GM18909 (cell line): ENCODE results near the gene HACD2.
A peak's percentile ranks its signal among the peaks of the same experiment; 100 is the strongest.

Source experiments
- ATAC-seq: cut with Tn5 transposase; IDR thresholded peaks from one replicate; pipeline ENCODE4 v1.9.1; 2021; ENCODE audit warnings: mild to moderate bottlenecking; ENCODE audit not compliant: unreplicated experiment, poor library complexity

The HACD2 gene, protein sequence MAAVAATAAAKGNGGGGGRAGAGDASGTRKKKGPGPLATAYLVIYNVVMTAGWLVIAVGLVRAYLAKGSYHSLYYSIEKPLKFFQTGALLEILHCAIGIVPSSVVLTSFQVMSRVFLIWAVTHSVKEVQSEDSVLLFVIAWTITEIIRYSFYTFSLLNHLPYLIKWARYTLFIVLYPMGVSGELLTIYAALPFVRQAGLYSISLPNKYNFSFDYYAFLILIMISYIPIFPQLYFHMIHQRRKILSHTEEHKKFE

DNA sequence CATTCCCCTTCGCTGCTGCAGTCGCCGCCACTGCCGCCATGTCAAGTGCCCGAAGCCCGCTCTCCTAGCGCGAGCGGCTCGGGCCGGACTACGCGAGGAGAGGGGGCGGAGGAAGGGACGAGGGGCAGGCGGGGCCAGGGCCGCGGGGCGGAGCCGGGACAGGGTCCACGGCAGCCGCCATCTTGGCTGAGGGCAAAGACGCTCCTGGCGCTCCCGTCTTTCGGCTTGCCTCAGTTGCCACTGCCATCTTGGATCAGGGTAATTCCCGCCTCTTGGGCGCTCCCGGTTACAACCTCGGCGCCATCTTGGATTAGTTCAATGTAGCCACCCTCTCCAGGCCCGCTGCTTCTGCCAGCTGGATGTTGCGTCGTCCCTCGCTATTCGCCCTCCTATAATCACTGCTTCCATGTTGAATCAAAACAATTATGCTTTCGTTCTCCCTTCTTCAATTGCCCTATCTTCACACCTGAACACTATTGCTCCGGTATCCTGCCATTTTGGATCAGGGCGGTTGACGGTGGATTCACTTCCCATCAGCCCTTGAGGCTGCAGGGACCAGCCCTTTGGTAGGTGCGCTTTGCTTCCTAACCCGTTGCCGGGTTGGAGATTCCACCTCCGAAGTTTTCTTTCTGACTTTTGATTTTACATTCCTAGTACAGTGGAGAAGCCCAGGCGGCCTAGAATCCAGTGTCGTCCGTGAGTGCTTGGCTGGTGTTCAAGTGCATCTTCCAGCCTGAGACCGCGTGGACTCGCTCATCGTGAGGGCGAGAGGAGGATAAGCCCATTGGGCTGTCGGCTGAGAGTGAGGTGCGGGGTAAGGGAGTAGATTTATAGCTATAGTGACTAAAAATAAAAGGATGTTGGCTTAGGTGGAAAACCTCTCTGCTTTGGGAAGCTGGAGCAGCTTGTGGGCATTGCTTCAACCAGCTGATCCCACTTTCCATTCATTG is at the start of gene HACD2:
Gene HACD2, minus strand, starts transcription at position 66 of the 950 bp plus-strand sequence. Its CDS starts 26 bp downstream, at position 40.
- ATAC-seq, result peak; percentile 93

DNA sequence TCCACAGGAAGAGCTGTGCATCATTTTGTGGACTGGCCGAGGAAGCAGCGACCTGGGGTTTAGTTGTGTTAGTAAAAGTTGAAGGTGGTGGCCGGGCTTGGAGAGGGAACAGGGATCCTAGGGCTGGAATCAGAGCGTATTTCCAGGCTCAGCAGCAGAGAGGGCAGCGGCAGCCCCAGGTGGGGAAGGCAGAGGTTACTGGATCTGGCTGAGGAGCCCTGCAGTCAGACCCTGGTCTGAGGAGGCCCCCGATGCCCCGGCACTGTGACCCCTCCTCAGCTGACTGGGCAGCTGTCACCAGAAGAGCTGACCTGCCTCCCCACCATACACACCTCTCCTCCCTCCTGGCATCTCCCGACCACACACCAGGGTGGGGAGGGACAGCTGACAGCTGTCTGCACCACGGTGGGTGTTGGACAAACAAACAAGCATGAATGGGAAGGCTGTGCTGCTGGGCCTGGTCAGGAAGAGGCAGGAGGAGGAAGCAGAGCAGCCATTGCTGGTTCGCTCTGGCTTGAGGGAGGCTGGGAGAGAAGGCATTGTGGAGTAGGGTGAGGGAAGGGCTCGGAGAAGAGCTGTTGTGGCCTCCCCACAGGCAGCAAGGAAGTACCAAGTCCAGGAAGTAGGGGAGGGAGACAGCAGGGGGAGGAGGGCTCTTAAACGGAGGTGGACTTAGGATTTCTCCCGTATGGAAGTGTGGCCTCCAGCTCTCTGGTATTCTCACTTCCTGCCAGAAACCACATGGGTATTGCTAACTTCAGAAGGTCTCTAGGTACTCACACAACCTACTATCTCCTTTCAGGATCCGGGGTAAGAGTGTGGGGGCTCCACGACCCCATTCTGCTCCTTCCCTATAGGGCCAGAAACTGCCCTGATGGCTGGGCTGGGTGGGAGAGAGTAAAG is 49.5 kb upstream of the HACD2 start:
- no peak for ATAC-seq

DNA sequence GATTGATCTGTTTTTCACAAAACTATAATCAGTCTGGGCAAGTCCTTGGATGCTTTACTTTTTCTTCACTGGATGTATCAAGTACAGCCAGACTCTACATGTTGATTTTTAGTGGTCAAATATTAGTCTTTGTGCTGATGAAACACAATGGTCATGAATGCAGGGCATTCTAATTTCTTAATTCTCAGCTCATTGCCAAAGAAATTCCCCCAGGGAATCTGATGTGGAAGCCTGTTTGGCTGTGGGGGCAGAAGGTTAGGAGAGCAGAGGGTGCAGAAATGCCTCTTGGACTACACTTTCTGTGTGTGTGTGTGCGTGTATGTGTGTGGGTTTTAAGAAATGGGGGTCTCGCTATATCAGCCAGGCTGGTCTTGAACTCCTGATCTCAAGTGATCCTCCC is 48.7 kb upstream of the HACD2 start:
- ATAC-seq, result no peak

DNA sequence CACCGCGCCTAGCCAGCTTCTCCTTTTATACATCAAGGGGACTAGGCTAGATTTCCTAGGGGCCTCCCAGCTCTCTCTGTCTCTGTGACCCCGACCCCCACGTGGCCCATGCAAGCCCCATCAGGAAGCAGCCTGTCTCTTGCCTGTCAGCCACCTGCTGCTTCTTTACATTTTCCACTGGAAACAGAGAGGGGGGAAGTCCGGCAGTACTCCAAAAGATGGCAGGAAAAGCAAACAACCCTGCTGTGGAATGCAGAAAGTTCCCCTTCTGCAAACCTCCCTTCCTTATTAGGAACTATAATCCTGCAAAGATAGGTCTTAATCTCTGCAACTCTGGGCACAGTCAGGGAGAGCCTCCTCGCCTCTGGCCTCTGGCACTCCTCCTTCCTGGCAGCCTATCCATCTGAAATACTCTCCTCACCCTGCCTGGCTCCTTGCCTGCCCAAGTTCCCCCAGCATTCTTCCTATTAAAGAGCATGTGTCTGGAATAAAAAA is 47.4 kb upstream of the HACD2 start:
- no peak for ATAC-seq

DNA sequence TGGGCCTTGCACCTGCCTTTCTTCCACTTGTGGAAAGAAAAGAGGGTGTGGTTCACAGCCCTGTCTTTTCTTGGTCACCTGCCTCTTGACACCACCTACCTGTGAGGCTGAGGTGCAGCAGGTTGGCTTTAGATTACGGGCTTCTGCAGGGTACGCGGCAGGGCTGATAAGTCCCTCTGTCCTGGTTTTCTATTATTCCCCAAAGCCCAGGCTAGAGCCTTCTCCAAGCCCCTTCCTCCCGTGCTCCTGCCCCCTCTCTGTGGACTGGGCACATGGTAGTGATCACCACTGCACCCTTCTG is 44.8 kb upstream of the HACD2 start:
- ATAC-seq, result no peak

DNA sequence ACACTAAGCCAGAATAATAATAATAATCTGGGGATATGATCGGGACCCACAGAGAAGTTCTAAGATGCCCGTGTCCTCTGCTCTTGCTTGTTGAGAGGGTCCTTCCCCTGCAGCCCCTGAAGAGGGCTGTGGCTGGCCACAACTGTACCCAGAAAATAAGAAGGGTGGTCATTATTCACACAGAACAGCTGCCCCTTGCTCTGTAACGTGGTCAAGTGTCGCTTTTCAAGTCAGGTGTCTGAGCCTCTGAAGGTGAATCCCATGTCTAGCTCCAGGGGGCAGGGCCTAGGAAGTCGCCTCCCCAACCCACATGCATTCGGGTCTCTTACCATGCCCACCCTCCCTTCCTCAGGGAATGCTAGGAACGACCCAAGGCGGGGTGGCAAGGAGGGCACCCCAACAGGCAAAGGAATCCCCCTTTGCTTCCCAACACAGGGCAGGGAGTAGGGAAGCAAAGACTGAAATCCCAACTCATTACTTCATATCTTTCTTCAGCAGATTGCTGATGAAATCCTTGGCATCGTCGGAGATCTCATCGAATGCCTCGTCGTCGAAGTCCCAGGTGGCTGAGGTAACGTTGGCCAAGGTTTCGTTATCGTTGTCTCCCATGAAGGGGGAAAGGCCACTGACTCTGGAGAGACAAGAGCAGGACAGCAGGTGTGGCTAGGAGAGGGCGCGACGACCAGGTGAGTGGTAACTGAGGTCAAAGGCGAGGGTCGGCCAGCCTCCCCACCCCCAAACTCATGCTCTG is 44.3 kb upstream of the HACD2 start:
- ATAC-seq, result no peak

DNA sequence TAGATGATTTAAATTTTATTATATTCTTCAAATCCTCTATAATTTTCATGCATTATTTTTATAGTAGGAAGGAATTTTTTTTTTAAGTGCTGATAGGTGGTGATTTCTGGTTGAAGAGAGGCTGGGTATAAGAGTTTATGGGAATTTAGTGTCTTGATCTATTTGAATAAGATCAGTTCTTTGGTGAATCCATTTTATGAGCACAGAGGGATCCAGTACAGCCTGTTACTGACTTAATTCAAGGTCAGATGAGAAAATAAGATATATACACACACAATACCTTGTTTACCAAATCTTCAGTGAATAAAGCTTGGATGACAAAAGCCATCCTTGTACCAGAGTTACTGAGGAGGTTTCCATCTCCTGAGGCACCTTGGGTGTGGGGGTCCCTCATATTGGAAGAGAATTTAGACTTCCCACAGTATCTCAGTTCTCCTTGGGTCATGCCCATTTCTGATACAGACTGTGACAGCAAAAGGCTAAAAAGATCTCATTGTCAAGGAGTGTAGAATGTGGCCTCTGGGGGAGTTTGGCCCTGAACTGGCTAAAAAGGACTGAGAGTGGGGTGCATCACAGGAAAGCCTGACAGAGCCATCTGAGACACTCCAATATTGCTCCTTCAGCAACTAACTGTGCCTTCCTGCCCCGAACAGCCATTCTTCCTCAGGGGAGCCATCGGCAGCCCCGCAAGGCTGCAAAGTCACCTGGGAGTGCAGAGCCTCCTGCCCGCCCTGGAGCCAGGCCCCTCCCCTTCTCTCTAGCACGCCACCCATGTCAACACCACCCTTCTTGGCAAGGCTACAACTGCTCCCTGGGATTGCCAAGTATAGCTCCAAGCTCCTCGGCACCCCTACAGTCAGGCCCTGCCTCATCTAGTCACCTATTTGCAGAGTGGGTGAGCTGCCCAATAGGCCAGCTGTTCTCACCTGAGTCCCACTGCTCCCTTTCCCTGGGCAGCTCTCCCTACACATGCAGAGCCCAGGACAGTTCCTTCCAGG is 43.1 kb upstream of the HACD2 start:
- no peak for ATAC-seq

DNA sequence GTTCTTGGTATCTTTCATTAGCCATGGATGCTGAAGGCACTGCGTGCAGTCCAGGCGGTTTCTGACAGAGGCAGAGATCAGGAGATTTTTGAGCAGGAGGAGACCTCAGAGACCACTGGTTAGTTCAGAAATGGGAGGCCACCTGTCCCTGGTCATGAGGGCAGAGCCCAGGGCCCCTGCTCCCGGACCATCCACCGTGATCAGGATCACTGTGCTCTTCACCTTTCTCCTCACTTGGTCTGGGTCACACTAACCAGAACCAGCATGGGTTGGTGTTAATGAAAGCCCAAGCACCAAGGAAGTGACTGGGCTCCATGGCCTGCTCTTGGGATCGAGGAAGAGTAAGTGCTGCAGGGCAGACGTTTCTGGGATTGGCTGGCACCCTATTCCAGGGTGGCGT is 42.0 kb upstream of the HACD2 start:
- no peak for ATAC-seq

DNA sequence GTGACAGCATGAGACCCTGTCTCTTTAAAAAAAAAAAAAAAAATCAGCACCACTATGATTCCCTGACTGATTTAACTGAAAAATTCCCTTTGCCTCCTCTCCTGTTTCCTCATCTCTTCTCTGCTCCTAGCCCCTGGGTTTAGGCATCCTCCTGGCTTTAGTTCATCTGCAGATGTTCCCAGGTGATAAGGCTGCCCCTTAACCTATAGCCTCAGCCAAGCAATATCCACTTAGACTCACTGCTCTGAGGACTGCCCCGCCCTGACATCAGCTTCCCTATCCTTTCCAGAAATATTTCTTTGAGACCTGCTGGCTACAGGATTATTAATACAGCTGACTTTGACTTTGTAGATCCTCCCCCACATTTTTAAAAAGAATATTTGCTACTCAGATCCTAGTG is 39.4 kb upstream of the HACD2 start:
- ATAC-seq, result no peak

DNA sequence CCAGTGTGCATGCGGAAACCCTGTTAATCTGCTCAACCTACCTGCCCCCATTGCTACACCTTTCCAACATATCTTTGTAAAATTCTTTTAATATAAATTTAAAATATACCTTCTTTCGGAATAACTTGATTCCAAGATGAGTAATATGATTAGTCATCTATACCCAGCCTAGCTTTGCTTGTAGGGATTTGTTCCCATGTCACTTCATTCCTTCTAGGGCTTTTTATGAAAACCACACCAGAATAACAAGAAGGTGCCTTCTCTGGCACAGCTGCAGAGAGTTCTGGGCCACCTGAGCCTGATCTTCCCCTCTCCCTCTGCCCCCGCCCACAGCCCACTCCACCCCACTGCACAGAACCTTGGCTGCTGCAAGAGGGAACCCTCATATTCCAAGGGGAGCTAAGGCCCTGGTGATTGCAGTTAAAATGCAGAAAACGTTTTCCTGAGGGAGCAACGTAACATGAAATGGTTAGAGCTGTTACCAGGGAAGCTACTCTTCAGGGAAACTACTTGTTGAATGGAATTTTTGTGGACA is 38.6 kb upstream of the HACD2 start:
- ATAC-seq, result no peak

DNA sequence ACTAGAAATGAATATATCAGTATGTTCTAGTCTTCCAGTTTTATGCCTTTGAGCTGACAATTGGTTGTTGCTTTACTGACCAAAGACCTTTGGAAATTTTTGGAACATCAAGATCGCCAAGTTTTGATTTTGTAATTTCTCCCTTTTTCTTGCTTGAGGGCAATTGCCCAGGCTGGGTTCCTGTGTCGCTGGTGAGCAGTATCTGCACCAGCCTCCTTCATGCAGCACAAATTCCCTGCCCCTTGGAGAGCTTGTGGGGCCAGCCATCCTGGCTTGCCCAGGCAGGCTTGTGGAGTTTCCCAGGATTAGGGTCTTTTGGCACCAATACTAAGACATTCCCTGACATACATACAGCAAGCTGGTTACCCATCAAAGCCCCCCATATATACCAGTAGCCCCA is 37.9 kb upstream of the HACD2 start:
- ATAC-seq, result no peak

DNA sequence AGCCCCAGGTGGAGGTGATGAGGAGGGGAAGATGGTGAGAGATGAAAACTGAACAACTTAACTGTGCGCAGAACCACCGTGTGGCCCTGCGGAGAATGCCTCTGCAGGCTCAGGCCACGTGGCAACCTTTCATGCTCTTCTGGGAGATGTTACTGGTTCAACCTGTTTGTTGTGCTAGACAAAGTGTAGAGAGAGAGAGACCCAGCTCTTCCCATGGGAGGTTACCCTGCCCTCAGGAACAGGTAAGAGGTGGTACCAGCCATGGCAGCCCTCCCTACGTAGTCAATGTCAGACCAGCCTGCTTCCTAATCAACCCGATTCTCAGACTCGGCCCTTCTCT is 37.0 kb upstream of the HACD2 start:
- no peak for ATAC-seq

DNA sequence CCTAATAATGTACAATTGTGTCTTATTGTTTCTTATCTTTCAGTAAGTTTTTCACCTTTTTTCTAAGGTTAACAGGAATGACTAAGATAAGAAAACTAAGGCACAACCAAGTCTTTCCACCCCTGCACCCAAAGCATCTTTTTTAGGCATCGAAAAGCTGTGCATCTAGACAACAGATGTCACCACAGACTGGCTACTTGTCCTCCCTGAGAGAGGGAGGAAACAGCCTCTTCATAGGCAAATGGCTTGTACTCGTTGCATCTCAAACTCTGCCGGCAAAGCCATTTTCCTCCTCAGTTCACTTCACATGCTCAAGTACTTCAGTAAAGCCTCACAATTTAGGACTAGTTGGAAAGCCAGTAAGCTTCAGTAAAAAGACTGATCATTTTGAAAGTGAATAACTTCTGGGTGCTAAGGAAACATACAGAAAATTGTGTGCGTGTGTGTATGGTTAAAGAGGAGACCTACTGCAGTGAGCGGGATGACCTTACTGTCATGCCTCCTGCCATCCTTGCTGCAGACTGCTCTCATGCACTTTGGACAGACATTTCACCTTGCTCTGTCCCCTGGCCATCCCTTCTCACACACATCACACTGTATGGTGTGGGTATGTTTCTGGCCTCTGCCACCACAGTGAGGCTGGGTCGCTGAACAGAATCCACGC is 36.5 kb upstream of the HACD2 start:
- ATAC-seq, result no peak

DNA sequence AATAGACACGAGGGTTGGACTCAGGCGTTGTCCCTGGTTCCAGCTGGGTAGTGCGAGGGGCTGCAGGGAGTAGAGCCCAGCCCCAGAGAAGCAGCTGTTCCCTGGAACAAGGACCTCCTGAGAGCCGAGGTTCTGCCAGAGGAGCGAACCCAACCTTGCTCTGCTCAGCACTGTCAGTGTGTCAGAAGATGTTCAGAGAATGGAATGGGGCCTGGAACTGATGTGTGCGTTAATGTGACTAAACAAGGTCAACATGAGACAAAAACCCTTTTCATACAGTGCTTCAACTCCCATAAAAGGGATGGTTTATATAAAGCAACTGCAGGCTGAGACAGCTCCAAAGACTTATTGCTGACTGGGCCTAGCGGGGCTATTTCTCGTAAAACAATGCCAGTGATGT is 35.5 kb upstream of the HACD2 start:
- no peak for ATAC-seq

DNA sequence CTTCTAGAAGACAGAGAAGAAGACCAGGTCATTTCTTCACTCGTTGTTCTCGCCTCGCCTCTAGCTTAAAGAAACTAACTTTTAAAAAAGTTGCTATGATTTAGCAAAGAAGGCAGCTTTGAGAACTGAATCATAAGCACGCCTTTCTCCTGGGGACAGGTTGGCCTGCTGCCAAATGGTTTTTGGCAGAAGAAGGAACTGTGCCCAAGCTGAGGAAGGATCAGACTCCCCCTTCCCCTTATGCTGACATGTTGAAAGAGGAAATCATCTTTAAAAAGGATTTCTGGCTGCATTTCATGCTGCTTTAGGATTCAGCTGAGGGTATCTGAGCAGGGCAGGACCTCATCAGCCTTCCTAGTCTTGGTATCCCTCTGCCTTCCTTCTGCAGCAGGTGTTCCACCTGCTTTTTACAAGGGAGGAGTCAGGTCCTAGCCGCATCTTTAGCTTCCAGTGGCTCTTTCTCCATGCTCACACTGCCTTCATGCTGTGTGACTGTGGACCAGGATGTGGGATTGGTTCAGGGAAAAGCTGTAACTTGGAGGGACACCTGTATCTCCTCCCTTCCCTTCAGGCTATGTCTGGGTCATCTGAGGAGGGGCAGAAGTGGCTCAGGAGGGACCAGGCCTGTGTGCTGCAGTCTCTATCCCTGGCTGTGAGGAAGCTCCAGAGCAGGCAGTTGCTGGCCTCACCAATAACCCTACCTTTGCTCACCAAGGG is 34.1 kb upstream of the HACD2 start:
- no peak for ATAC-seq

DNA sequence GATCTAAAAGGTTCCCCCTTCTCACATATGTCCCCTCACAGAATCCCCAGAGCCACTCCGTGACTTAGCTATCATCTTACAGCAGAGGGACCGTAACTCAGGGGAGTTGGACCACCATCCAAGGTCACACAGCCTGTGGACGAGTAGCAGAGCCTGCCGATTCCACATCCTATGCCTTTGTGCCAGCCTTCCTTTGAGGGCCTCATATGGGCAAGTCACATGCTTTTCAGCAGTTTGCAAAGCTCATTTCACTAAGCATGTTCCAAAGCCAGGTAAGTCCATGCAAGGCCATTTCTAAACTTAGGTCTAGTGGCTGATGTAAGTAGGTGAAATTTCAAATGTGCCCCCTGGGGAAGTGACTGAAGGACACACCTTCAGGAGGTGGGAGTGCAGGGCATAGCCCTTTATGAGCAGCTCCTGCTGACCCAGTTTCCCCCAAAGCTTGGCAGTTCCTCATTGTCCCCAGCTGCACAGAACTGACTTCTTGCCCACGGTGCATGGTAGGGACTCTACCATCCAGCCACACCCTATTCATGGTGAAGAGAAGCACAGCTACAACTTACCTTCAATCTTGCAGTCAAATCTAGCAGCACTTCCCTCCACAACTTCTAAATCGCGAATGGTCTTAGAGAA is 33.3 kb upstream of the HACD2 start:
- no peak for ATAC-seq

DNA sequence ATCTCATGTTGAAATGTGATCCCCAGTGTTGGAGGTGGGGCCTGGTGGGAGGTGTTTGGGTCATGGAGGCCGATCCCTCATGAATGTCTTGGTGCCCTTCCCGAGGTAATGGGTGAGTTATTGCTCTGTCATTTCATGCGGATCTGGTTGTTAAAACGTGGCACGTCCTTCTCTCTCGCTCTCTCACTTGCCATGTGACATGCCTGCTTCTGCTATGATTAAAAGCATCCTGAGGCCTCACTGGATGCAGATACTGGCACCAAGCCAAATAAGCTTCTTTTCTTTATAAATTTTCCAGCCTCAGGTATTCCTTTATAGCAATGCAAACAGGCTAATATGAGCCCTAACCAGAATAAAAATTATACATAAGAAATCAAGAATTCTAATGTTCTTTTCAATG is 31.7 kb upstream of the HACD2 start:
- ATAC-seq, result no peak
